WERI-Rb-1 (cell line): ENCODE data around the gene MBNL3.
"Not testable (repeated sequence)": the region's sequence is repeated elsewhere in the genome, so short reads cannot be mapped to it uniquely, and the experiment has no call there.

Source experiments
- DNase-seq: peaks from one replicate; pipeline ENCODE4 v3.0.0-alpha.2; 2020
- H3K27ac ChIP-seq: fragments of 250-450 bp; sonication (Bioruptor Pico); 2 replicates; pipeline ENCODE4 v1.5.1; 2020; ENCODE audit warnings: mild to moderate bottlenecking, moderate library complexity
- H3K27me3 ChIP-seq: fragments of 250-450 bp; sonication (Bioruptor Pico); 2 replicates; pipeline ENCODE4 v1.5.1; 2021; ENCODE audit warnings: mild to moderate bottlenecking, low read depth, moderate library complexity; ENCODE audit not compliant: insufficient read depth, severe bottlenecking
- H3K36me3 ChIP-seq: fragments of 250-450 bp; sonication (Bioruptor Pico); 2 replicates; pipeline ENCODE4 v1.5.1; 2020; ENCODE audit warnings: mild to moderate bottlenecking, moderate library complexity
- H3K4me3 ChIP-seq: 2 replicates; pipeline ENCODE4 v1.5.1; 2011; ENCODE audit warnings: low read depth, mild to moderate bottlenecking, control low read depth, low read length
- H3K9me3 ChIP-seq: fragments of 250-450 bp; sonication (Bioruptor Pico); 2 replicates; pipeline ENCODE4 v1.5.1; 2021; ENCODE audit warnings: mild to moderate bottlenecking, moderate library complexity; ENCODE audit not compliant: severe bottlenecking
- CTCF ChIP-seq: IDR thresholded peaks from 2 replicates; pipeline ENCODE4 v1.5.1; 2011; ENCODE audit warnings: low read depth, mild to moderate bottlenecking, control low read depth, inconsistent platforms, low read length

The MBNL3 gene

GRCh38 chrX:132333351-132333750 is 155.5 kb downstream of the MBNL3 start:
- Histone ChIP-seq H3K4me3 (no peak overlapping the region), H3K9me3 (no peaks in the 10 kb centered on the region), H3K27me3 (peaks cover 3% of the 10 kb centered on the region), H3K36me3 (no peaks in the 10 kb centered on the region), H3K27ac (no peak overlapping the region)
- DNase-seq: no peak
- no peak for TF ChIP-seq CTCF

GRCh38 chrX:132331532-132331931 is 157.3 kb downstream of the MBNL3 start:
- Histone ChIP-seq H3K36me3 (no peaks in the 10 kb centered on the region), H3K4me3 (no peak overlapping the region), H3K27ac (no peak overlapping the region), H3K27me3 (peaks cover 3% of the 10 kb centered on the region), H3K9me3 (no peaks in the 10 kb centered on the region)
- DNase-seq: no peak
- no peak for TF ChIP-seq CTCF

GRCh38 chrX:132331000-132331399 is 157.8 kb downstream of the MBNL3 start:
- Histone ChIP-seq H3K27ac (no peak overlapping the region), H3K36me3 (no peaks in the 10 kb centered on the region), H3K9me3 (no peaks in the 10 kb centered on the region), H3K4me3 (no peak overlapping the region), H3K27me3 (peaks cover 3% of the 10 kb centered on the region)
- DNase-seq: no peak
- no peak for TF ChIP-seq CTCF

- no peak for DNase-seq
- Histone ChIP-seq H3K27me3 (peaks cover 3% of the 10 kb centered on the region), H3K9me3 (no peaks in the 10 kb centered on the region), H3K4me3 (no peak overlapping the region), H3K36me3 (no peaks in the 10 kb centered on the region), H3K27ac (no peak overlapping the region)
- TF ChIP-seq CTCF: no peak
Observed at GRCh38 chrX:132330156-132330729, 158.6 kb downstream of the MBNL3 start.

- H3K4me3 ChIP-seq, H3K36me3 ChIP-seq, DNase-seq, H3K27ac ChIP-seq, H3K27me3 ChIP-seq, H3K9me3 ChIP-seq: not testable (repeated sequence)
Observed at GRCh38 chrX:132326960-132327359, 161.9 kb downstream of the MBNL3 start.
